ENCODE measurements around the gene ZCCHC7.

- no peak for TF ChIP-seq MITF (IDR thresholded peaks at IDR 0.05)
- TF ChIP-seq MTF1 (CRISPR knock-in tag; IDR thresholded peaks at IDR 0.05; ENCODE audit: borderline replicate concordance): no peak
- no peak for TF ChIP-seq TEAD2 (tag; IDR thresholded peaks at IDR 0.05)
- TF ChIP-seq IRF1 (CRISPR knock-in tag; IDR thresholded peaks at IDR 0.05; ENCODE audit: borderline replicate concordance): no peak
- TF ChIP-seq CEBPB (tag; IDR thresholded peaks at IDR 0.05): no peak
- TF ChIP-seq ARID4B (CRISPR knock-in tag; IDR thresholded peaks at IDR 0.05): no peak
Measured at GRCh38 chr9:37259951-37260350, 139.6 kb downstream of the ZCCHC7 start.
